A673 (cell line): ENCODE results near the gene NDRG3. TPM values are rescaled to one million over a fixed set of nuclear protein-coding genes. Genes with fewer than 3 reads are reported as not detected.

Experiments used
- BruUV-seq: library from RNA; stranded (reverse); fragments of 400-500 nt; replicated peaks from 2 replicates; lab custom pipeline; 2021; lab: Mats Ljungman, UMichigan
- CTCF ChIA-PET: fragments of 300-600 bp; sonication (Branson Sonifier 250); formaldehyde crosslinking; loops from one replicate; lab custom pipeline; 2022; ENCODE audit warnings: antibody characterized with exemption; lab: Charles Lee
- POLR2A ChIA-PET: fragments of 300-600 bp; sonication (Branson Sonifier 250); formaldehyde crosslinking; loops from one replicate; lab custom pipeline; 2022; ENCODE audit warnings: antibody characterized with exemption; ENCODE audit not compliant: low non-redundant PET; lab: Charles Lee
- DNase-seq: peaks from one replicate; pipeline ENCODE4 v3.0.0-alpha.2; 2015; ENCODE audit warnings: low spot score
- H3K27ac ChIP-seq: fragments of 200-600 bp; sonication (generic); 2 replicates; pipeline ENCODE4 v1.5.1; 2016; ENCODE audit warnings: mixed run types, low read depth, mild to moderate bottlenecking, mixed read lengths, antibody characterized with exemption, low read length; ENCODE audit not compliant: poor library complexity, severe bottlenecking
- H3K27me3 ChIP-seq: fragments of 200-600 bp; sonication (generic); replicated peaks from 2 replicates; pipeline ENCODE4 v1.6.1; 2017; ENCODE audit warnings: mixed run types, low read depth, mild to moderate bottlenecking, mixed read lengths, antibody characterized with exemption, low read length; ENCODE audit not compliant: insufficient read depth, poor library complexity
- H3K36me3 ChIP-seq: fragments of 200-600 bp; sonication (generic); 2 replicates; pipeline ENCODE4 v1.6.1; 2016; ENCODE audit warnings: mixed run types, mild to moderate bottlenecking, mixed read lengths, antibody characterized with exemption, low read length; ENCODE audit not compliant: insufficient read depth, poor library complexity, severe bottlenecking
- H3K4me1 ChIP-seq: fragments of 200-600 bp; sonication (generic); 2 replicates; pipeline ENCODE4 v1.6.1; 2017; ENCODE audit warnings: mixed run types, mild to moderate bottlenecking, mixed read lengths, antibody characterized with exemption, low read length; ENCODE audit not compliant: insufficient read depth, poor library complexity, severe bottlenecking
- H3K4me3 ChIP-seq: fragments of 200-600 bp; sonication (generic); 2 replicates; pipeline ENCODE4 v1.5.1; 2016; ENCODE audit warnings: low read depth, mixed run types, mild to moderate bottlenecking, mixed read lengths, low read length; ENCODE audit not compliant: poor library complexity, severe bottlenecking
- H3K9me3 ChIP-seq: fragments of 200-600 bp; sonication (generic); 2 replicates; pipeline ENCODE4 v1.6.1; 2016; ENCODE audit warnings: mixed run types, low read depth, mild to moderate bottlenecking, mixed read lengths, antibody characterized with exemption, low read length; ENCODE audit not compliant: poor library complexity, severe bottlenecking
- EZH2 ChIP-seq: fragments of 200-600 bp; sonication (generic); IDR thresholded peaks from 2 replicates; pipeline ENCODE4 v1.6.1; 2017; ENCODE audit warnings: borderline replicate concordance, low read depth, mild to moderate bottlenecking, mixed read lengths, antibody characterized with exemption, low read length; ENCODE audit not compliant: poor library complexity, severe bottlenecking
- intact Hi-C: fragments of 100-400 bp; cut with micrococcal nuclease; formaldehyde crosslinking; loops from one replicate; pipeline ENCODE4 v1.10.0; 2022; ENCODE audit not compliant: unreplicated experiment
- total RNA-seq: library from RNA; stranded (reverse); gene quantifications from 2 replicates; pipeline ENCODE4 v1.2.3, GENCODE V29; 2021
- TF ChIP-seq, protein P1 (sequence below): fragments of 300-800, 200-600 bp; sonication (generic); conservative IDR thresholded peaks from 2 replicates; pipeline ENCODE4 v1.5.1; 2017; ENCODE audit warnings: low read depth, mild to moderate bottlenecking, antibody characterized with exemption, low read length, moderate library complexity, mixed read lengths

The NDRG3 gene
- total RNA-seq, 1 experiment from 2014 or later: 17.6 TPM

DNA sequence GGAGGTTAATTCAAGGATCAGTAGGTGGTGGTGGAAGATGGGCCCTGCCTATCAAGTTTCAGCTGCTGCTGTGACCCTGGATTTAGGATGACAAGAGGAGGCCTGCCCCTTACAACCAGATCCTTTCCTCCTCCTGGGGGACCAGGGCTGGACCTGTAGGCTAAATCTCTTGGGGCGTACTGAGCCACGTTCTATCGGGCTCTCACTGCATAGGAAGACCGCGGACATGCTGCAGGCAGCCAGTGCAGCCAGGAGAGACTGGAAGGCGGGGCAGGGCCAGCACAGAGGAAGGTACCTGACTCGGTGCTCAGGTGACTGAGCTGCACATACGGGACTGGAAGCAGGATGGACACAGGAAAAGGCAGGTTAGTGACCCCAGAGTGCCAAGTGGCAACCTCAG is 91.4 kb downstream of the NDRG3 start:
- H3K27me3 ChIP-seq: no peaks in the 10 kb centered on the region
- ChIA-PET CTCF (interaction anchor here (0.5 kb wide), 1 partner anchor 56 kb away, joined by 3 read pairs; no protein-coding TSS in a partner anchor), POLR2A (no interaction called here)
- no peak for DNase-seq
- no peak overlapping the region for H3K4me3 ChIP-seq
- no peaks in the 10 kb centered on the region for H3K36me3 ChIP-seq
- TF ChIP-seq, protein P1, sequence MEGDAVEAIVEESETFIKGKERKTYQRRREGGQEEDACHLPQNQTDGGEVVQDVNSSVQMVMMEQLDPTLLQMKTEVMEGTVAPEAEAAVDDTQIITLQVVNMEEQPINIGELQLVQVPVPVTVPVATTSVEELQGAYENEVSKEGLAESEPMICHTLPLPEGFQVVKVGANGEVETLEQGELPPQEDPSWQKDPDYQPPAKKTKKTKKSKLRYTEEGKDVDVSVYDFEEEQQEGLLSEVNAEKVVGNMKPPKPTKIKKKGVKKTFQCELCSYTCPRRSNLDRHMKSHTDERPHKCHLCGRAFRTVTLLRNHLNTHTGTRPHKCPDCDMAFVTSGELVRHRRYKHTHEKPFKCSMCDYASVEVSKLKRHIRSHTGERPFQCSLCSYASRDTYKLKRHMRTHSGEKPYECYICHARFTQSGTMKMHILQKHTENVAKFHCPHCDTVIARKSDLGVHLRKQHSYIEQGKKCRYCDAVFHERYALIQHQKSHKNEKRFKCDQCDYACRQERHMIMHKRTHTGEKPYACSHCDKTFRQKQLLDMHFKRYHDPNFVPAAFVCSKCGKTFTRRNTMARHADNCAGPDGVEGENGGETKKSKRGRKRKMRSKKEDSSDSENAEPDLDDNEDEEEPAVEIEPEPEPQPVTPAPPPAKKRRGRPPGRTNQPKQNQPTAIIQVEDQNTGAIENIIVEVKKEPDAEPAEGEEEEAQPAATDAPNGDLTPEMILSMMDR: no peak
- TF ChIP-seq EZH2: no peak
- no peaks in the 10 kb centered on the region for H3K9me3 ChIP-seq
- no TSS peak for BruUV-seq
- H3K4me1 ChIP-seq: no peaks in the 10 kb centered on the region
- H3K27ac ChIP-seq: no peak overlapping the region
- intact Hi-C loops: no loop called here

DNA sequence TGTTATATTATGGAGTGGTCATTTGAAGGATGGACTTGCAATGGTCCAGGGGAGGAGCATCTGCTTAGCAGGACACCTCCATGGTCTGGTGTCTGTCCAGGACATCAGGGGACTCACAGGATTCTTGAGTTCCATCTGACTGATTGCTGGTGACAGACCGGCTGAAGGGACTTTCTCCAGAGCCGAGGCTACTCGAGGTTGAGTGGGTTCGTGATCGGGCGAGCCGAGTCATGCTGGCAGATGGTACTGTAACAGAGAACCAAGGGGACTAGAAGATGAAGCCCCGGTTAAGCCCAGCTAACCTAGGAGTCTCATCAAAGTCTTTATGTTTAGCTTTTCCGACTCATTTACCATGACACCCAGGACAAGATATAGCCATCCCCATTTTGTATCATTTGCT is 92.4 kb downstream of the NDRG3 start:
- intact Hi-C loops: no loop called here
- TF ChIP-seq EZH2: no peak
- TF ChIP-seq, protein P1: no peak
- POLR2A ChIA-PET: no interaction called here
- H3K4me3 ChIP-seq: no peak overlapping the region
- no peak overlapping the region for H3K27ac ChIP-seq
- DNase-seq: no peak
- no peaks in the 10 kb centered on the region for H3K4me1 ChIP-seq
- H3K9me3 ChIP-seq: no peaks in the 10 kb centered on the region
- H3K27me3 ChIP-seq: no peaks in the 10 kb centered on the region
- no TSS peak for BruUV-seq
- CTCF ChIA-PET: no interaction called here
- no peaks in the 10 kb centered on the region for H3K36me3 ChIP-seq

DNA sequence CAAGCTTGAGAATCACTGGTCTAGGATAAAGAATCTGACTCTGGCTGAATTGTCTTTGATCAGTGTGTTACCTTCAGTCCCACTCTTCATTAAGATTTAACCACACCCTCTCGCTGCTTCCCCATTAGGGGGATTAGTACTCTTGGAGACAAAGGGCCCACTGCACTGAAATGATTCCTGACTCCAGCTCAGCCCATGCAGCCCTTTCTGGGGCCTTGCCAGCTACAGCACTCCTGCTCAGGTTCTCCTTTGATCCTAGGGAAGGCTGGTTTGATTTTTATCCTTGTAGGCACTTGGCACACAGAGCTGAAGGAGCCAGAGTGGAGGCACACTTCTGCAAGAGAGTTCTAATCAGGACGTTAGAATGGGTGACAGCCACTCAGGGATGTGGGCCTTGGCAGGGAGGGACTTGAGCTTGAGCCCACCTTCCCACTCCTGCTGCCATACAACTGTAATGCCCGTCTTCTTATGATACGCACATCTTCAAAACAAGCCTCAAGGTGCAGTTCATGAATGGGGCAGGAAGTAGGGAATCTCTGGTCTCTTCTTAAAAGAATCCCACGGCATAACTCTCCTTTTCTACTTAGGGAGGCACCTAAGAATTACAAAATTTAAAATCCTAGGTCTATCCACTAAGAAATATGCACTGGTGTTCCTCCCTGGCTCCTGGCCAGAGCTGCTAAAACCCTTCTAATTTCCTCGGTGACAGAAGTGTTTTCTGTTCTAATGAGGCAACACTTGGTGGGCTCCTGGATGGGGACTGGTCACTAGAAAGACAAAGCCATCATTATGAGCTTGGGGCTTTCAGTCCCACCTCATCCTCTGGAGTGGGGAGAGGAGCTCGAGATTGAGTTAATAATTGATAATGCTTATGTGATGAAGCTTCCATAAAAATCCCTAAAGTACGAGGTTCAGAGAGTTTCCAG is 98.4 kb downstream of the NDRG3 start:
- TF ChIP-seq, protein P1: no peak
- TF ChIP-seq EZH2: no peak
- intact Hi-C loops: no loop called here
- no peak for DNase-seq
- BruUV-seq: no TSS peak
- H3K27me3 ChIP-seq: no peaks in the 10 kb centered on the region
- H3K36me3 ChIP-seq: no peaks in the 10 kb centered on the region
- POLR2A ChIA-PET: no interaction called here
- no peak overlapping the region for H3K4me3 ChIP-seq
- no peaks in the 10 kb centered on the region for H3K9me3 ChIP-seq
- no peaks in the 10 kb centered on the region for H3K4me1 ChIP-seq
- CTCF ChIA-PET: no interaction called here
- H3K27ac ChIP-seq: no peak overlapping the region
